Ovary (tissue), 3 donors: ENCODE results near the gene CD7.

Source experiments
- CTCF ChIP-seq, 3 donors: fragments of 450-650 bp in 2 of 3; fragments of 200-600 bp in 1 of 3; IDR thresholded peaks; one replicate each; pipeline versions ENCODE4 v1.5.1 to v1.8.0; 2016 to 2022; ENCODE audit warnings: antibody characterized with exemption in 3 of 3, mild to moderate bottlenecking in 1 of 3
- POLR2A ChIP-seq: fragments of 450-650 bp; IDR thresholded peaks from one replicate; pipeline ENCODE4 v1.6.1; 2017; ENCODE audit warnings: antibody characterized with exemption, mild to moderate bottlenecking, moderate library complexity
- donor health status: DM: no; HTN: no; CAD: no.

GRCh38 chr17:82339634-82340580 is 22.5 kb upstream of the CD7 start:
- no peak for TF ChIP-seq CTCF (IDR thresholded peaks at IDR 0.05)
- no peak for TF ChIP-seq POLR2A
